ENCODE measurements around the gene SHC2. TPM values are rescaled to one million over a fixed set of nuclear protein-coding genes. Genes with fewer than 3 reads are reported as not detected.

The SHC2 gene
- total and polyA plus RNA-seq, 2 donors from 2014 or later, result 10.7 to 24.4 TPM

GRCh38 chr19:470701-471100, 9.9 kb upstream of the SHC2 start:
- no peaks in the 10 kb centered on the region for H3K27me3 ChIP-seq (ENCODE audit: control insufficient read depth, insufficient read depth, low read length)
- no peak for DNase-seq
- intact Hi-C loops (cut with DNase I), result no loop called here
- no peaks in the 10 kb centered on the region for H3K4me1 ChIP-seq (ENCODE audit: control insufficient read depth in 2 of 3, insufficient read depth in 2 of 3, low read depth in 1 of 3, low read length in 3 of 3)
- H3K9me3 ChIP-seq (ENCODE audit: control insufficient read depth in 2 of 3, insufficient read depth in 1 of 3, low read length in 3 of 3), result no peaks in the 10 kb centered on the region
- FAIRE-seq, result no peak
- no peak overlapping the region for H3K27ac ChIP-seq (ENCODE audit: low read depth in 2 of 2, low read length in 2 of 2)
- no peak overlapping the region for H3K9ac ChIP-seq (ENCODE audit: low read length in 3 of 3)
- H3K4me3 ChIP-seq (ENCODE audit: low read length in 3 of 3), result no peak overlapping the region
- no peaks in the 10 kb centered on the region for H3K36me3 ChIP-seq (ENCODE audit: control insufficient read depth in 2 of 3, insufficient read depth in 3 of 3, low read length in 3 of 3)
- no peak for TF ChIP-seq CTCF (IDR thresholded peaks at IDR 0.05; ENCODE audit: borderline replicate concordance, extremely low read depth, insufficient read depth)

- Histone ChIP-seq H3K27ac (ENCODE audit: low read depth in 2 of 2, low read length in 2 of 2) (no peak overlapping the region), H3K4me3 (ENCODE audit: low read length in 3 of 3) (no peak overlapping the region), H3K27me3 (ENCODE audit: control insufficient read depth, insufficient read depth, low read length) (no peaks in the 10 kb centered on the region), H3K9ac (ENCODE audit: low read length in 3 of 3) (no peak overlapping the region), H3K4me1 (ENCODE audit: control insufficient read depth in 2 of 3, insufficient read depth in 2 of 3, low read depth in 1 of 3, low read length in 3 of 3) (no peaks in the 10 kb centered on the region), H3K36me3 (ENCODE audit: control insufficient read depth in 2 of 3, insufficient read depth in 3 of 3, low read length in 3 of 3) (no peaks in the 10 kb centered on the region), H3K9me3 (ENCODE audit: control insufficient read depth in 2 of 3, insufficient read depth in 1 of 3, low read length in 3 of 3) (no peaks in the 10 kb centered on the region)
- FAIRE-seq (no peak), DNase-seq (no peak)
- TF ChIP-seq CTCF (IDR thresholded peaks at IDR 0.05; ENCODE audit: borderline replicate concordance, extremely low read depth, insufficient read depth), result no peak
- intact Hi-C loops (cut with DNase I), result no loop called here
Measured at GRCh38 chr19:469833-470232, 9.0 kb upstream of the SHC2 start.

- no peaks in the 10 kb centered on the region for H3K4me1 ChIP-seq (ENCODE audit: control insufficient read depth in 2 of 3, insufficient read depth in 2 of 3, low read depth in 1 of 3, low read length in 3 of 3)
- DNase-seq, result no peak
- no peaks in the 10 kb centered on the region for H3K36me3 ChIP-seq (ENCODE audit: control insufficient read depth in 2 of 3, insufficient read depth in 3 of 3, low read length in 3 of 3)
- H3K4me3 ChIP-seq (ENCODE audit: low read length in 3 of 3), result no peak overlapping the region
- H3K9me3 ChIP-seq (ENCODE audit: control insufficient read depth in 2 of 3, insufficient read depth in 1 of 3, low read length in 3 of 3), result no peaks in the 10 kb centered on the region
- H3K27me3 ChIP-seq (ENCODE audit: control insufficient read depth, insufficient read depth, low read length), result no peaks in the 10 kb centered on the region
- H3K27ac ChIP-seq (ENCODE audit: low read depth in 2 of 2, low read length in 2 of 2), result no peak overlapping the region
- TF ChIP-seq CTCF (IDR thresholded peaks at IDR 0.05; ENCODE audit: borderline replicate concordance, extremely low read depth, insufficient read depth), result no peak
- no peak for FAIRE-seq
- H3K9ac ChIP-seq (ENCODE audit: low read length in 3 of 3), result no peak overlapping the region
- intact Hi-C loops (cut with DNase I), result no loop called here
Measured at GRCh38 chr19:468587-469256, 7.9 kb upstream of the SHC2 start.

- intact Hi-C loops (cut with DNase I), result no loop called here
- Histone ChIP-seq H3K9ac (ENCODE audit: low read length in 3 of 3) (no peak overlapping the region), H3K27ac (ENCODE audit: low read depth in 2 of 2, low read length in 2 of 2) (no peak overlapping the region), H3K9me3 (ENCODE audit: control insufficient read depth in 2 of 3, insufficient read depth in 1 of 3, low read length in 3 of 3) (no peaks in the 10 kb centered on the region), H3K27me3 (ENCODE audit: control insufficient read depth, insufficient read depth, low read length) (no peaks in the 10 kb centered on the region), H3K36me3 (ENCODE audit: control insufficient read depth in 2 of 3, insufficient read depth in 3 of 3, low read length in 3 of 3) (no peaks in the 10 kb centered on the region), H3K4me3 (ENCODE audit: low read length in 3 of 3) (no peak overlapping the region), H3K4me1 (ENCODE audit: control insufficient read depth in 2 of 3, insufficient read depth in 2 of 3, low read depth in 1 of 3, low read length in 3 of 3) (no peaks in the 10 kb centered on the region)
- DNase-seq (no peak), FAIRE-seq (no peak)
- TF ChIP-seq CTCF (IDR thresholded peaks at IDR 0.05; ENCODE audit: borderline replicate concordance, extremely low read depth, insufficient read depth), result no peak
Measured at GRCh38 chr19:467554-467953, 6.7 kb upstream of the SHC2 start.

All from kidney (tissue), 14 donors.